Bronchus fibroblast of lung (primary cell): ENCODE measurements around the gene SIGLECL1. TPM values are rescaled to one million over a fixed set of nuclear protein-coding genes. Genes with fewer than 3 reads are reported as not detected.

Source experiments
- total RNA-seq: library from RNA; depleted of rRNA; stranded (reverse); fragments of >200 nt; gene quantifications from 2 replicates; pipeline ENCODE4 v1.2.3, GENCODE V29; 2015

The SIGLECL1 gene
- total RNA-seq: not detected in 2 replicates

GRCh38 chr19:51250786-51251467, at the start of gene SIGLECL1:
TSS of gene SIGLECL1 (plus strand) at chr19:51251080. CDS start at chr19:51264073, 12,993 bp downstream.

GRCh38 chr19:51224898-51225393, 25.9 kb upstream of the SIGLECL1 start, which contains the start of gene CD33:
TSS of gene CD33 (plus strand) at chr19:51225080. CDS start at chr19:51225119, 39 bp downstream.

GRCh38 chr19:51311351-51312257, 60.7 kb downstream of the SIGLECL1 start, which contains the start of gene IGLON5:
TSS of gene IGLON5 (plus strand) at chr19:51311644. CDS start at chr19:51311848, 204 bp downstream.

Other genes starting within 250 kb of the SIGLECL1 start
- not detected in 2 replicates for gene KLK8, start 249.5 kb upstream of the SIGLECL1 start, total RNA-seq
- gene KLK10, start 231.4 kb upstream of the SIGLECL1 start, total RNA-seq: not detected in 2 replicates
- gene KLK11, start 224.5 kb upstream of the SIGLECL1 start, total RNA-seq: not detected in 2 replicates
- gene KLK12, start 216.1 kb upstream of the SIGLECL1 start, total RNA-seq: not detected in 2 replicates
- gene KLK13, start 186.0 kb upstream of the SIGLECL1 start, total RNA-seq: not detected in 2 replicates
- not detected in 2 replicates for gene KLK14, start 168.2 kb upstream of the SIGLECL1 start, total RNA-seq
- gene CTU1, start 142.7 kb upstream of the SIGLECL1 start, total RNA-seq: 8.6 and 8.7 TPM in 2 replicates
- gene SIGLEC9, start 126.2 kb upstream of the SIGLECL1 start, total RNA-seq: under 0.01 TPM in 1 of 2 replicates, not detected in the other
- not detected in 2 replicates for gene SIGLEC7, start 108.8 kb upstream of the SIGLECL1 start, total RNA-seq
- gene CD33, start 26.0 kb upstream of the SIGLECL1 start, total RNA-seq: not detected in 2 replicates
- gene IGLON5, start 60.6 kb downstream of the SIGLECL1 start, total RNA-seq: not detected in 2 replicates
- 0.17 and 0.89 TPM in 2 replicates for gene VSIG10L, start 91.1 kb downstream of the SIGLECL1 start, total RNA-seq
- gene ETFB, start 115.3 kb downstream of the SIGLECL1 start, total RNA-seq: 77.2 and 84.4 TPM in 2 replicates
- gene CLDND2, start 117.9 kb downstream of the SIGLECL1 start, total RNA-seq: 0.89 TPM in 1 of 2 replicates, not detected in the other
- gene NKG7, start 121.6 kb downstream of the SIGLECL1 start, total RNA-seq: not detected in 2 replicates
- gene LIM2, start 136.9 kb downstream of the SIGLECL1 start, total RNA-seq: not detected in 2 replicates
- not detected in 2 replicates for gene C19orf84, start 139.5 kb downstream of the SIGLECL1 start, total RNA-seq
- not detected in 2 replicates for gene SIGLEC10, start 166.6 kb downstream of the SIGLECL1 start, total RNA-seq
- not detected in 2 replicates for gene SIGLEC8, start 207.4 kb downstream of the SIGLECL1 start, total RNA-seq
- not detected in 2 replicates for gene CEACAM18, start 227.5 kb downstream of the SIGLECL1 start, total RNA-seq